Fibroblast of mammary gland (primary cell): ENCODE data around the gene MARF1.

Experiments
- DNase-seq: peaks from one replicate; pipeline ENCODE4 v3.0.0-alpha.2; 2010; ENCODE audit warnings: low read depth
- H3K4me3 ChIP-seq: 2 replicates; pipeline ENCODE4 v1.5.1; 2011; ENCODE audit warnings: low read depth, mild to moderate bottlenecking, low read length, moderate library complexity; ENCODE audit not compliant: control insufficient read depth
- TF ChIP-seq, protein P1 (sequence below): conservative IDR thresholded peaks from 2 replicates; pipeline ENCODE4 v1.5.1; 2011; ENCODE audit warnings: low read depth, low read length, inconsistent platforms; ENCODE audit not compliant: control insufficient read depth, insufficient read depth

The MARF1 gene

DNA sequence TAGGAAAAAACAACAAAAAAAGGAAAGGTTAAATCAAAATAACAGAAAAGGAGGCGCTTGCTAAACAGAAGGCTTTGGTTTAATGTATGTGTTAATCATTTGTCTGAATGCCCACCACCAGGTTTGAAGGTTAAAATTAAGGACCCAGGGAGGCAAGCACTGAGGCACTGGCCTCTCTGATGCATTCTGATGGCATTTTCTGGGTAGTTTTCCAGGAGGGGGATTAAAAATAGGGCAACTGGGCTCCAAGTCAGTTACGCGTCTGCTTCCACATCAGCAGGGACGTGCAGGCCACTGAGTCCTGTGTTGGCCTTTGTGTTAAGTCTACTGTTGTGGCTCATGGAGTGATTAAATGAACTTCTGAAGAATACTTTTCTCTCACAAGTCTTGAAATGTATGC lies 26.9 kb downstream of the MARF1 start:
- no peak for DNase-seq
- TF ChIP-seq, protein P1, sequence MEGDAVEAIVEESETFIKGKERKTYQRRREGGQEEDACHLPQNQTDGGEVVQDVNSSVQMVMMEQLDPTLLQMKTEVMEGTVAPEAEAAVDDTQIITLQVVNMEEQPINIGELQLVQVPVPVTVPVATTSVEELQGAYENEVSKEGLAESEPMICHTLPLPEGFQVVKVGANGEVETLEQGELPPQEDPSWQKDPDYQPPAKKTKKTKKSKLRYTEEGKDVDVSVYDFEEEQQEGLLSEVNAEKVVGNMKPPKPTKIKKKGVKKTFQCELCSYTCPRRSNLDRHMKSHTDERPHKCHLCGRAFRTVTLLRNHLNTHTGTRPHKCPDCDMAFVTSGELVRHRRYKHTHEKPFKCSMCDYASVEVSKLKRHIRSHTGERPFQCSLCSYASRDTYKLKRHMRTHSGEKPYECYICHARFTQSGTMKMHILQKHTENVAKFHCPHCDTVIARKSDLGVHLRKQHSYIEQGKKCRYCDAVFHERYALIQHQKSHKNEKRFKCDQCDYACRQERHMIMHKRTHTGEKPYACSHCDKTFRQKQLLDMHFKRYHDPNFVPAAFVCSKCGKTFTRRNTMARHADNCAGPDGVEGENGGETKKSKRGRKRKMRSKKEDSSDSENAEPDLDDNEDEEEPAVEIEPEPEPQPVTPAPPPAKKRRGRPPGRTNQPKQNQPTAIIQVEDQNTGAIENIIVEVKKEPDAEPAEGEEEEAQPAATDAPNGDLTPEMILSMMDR, result no peak
- H3K4me3 ChIP-seq, result no peak overlapping the region

DNA sequence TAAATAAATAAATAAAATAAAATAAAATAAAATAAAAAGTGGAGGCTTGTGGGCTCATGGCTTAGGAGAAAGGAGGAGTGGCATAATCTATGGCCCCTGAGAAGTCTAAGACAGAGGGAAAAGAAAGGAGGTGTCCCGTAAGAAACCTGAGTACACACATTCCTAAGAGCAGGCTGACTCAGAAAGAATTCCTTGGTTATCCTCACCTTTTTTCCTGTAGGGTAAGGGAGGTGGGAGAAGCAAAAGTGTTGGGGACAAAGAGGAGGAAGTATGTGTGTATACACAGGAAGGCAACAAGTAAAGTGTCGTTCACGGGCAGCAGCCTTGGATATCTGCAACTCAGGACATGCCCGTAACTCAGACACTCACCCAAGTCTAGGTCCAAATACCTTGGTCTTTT lies 29.3 kb downstream of the MARF1 start:
- no peak for DNase-seq
- TF ChIP-seq, protein P1, result no peak

DNA sequence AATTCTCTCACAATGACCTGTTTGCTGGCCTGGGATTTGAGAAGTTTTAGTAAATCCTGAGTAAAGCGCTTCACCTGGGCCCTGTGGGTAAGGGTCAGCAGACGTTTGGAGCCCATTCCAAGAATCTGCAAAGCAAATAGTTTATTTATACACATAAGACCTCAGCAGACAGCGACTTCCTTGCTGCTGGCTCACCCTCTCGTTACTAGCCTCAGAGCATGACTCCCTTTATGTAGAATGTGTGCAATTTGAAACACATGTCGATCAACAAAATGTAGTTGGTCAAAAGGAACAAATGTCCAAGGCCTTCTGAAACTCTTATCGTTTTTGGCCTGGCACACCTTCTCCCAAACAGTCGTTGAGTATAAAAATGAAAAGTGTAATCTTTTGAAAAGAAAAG lies 31.3 kb downstream of the MARF1 start:
- TF ChIP-seq, protein P1, result no peak
- H3K4me3 ChIP-seq, result no peak overlapping the region
- peak; percentile 53 for DNase-seq

More for the DNA sequence above, 29.3 kb downstream of the MARF1 start:
- no peak overlapping the region for H3K4me3 ChIP-seq

DNA sequence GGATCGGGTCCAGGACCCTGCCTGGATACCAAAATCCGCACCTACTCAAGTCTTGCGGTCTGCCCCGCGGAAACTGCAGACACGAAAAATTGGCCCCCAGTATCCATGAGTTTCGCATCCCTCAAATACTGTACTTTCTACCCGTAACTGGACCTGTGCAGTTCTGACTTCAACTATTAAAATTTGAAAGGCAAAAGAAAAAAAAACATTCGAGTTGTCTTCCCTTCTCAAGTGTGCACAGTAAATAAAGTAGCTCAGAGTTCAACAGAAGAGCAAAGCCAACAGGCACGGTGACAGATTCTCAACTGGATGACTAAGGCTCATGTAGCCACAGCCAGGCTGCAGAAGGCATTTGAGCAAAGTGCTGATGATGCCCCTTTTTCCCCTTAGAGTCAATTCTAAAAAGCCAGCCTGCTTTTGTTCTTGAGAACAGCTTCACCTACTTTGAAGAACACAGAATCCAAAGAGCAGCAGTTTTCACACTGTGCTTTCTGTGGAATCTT lies 32.5 kb downstream of the MARF1 start:
- TF ChIP-seq, protein P1, result no peak
- DNase-seq, result peak; percentile 70
- H3K4me3 ChIP-seq, result no peak overlapping the region

DNA sequence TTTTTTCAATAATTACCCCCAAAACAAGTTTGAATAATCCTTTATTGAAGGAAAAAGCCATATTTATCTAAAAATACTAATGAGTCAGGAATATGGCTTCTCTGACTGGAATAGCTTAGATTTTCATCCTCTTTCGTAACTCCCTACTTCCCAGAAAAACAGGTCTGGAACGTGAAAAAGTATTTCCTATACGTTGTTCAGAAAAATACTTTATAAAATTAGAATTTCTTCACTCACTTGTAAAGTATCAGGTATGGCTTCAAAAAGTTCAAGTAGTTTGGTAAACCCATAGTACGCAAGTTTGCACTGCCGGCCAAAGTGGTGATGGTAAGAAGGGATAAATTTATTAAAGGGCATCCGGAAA lies 33.7 kb downstream of the MARF1 start:
- H3K4me3 ChIP-seq, result no peak overlapping the region
- no peak for DNase-seq
- TF ChIP-seq, protein P1, result no peak

DNA sequence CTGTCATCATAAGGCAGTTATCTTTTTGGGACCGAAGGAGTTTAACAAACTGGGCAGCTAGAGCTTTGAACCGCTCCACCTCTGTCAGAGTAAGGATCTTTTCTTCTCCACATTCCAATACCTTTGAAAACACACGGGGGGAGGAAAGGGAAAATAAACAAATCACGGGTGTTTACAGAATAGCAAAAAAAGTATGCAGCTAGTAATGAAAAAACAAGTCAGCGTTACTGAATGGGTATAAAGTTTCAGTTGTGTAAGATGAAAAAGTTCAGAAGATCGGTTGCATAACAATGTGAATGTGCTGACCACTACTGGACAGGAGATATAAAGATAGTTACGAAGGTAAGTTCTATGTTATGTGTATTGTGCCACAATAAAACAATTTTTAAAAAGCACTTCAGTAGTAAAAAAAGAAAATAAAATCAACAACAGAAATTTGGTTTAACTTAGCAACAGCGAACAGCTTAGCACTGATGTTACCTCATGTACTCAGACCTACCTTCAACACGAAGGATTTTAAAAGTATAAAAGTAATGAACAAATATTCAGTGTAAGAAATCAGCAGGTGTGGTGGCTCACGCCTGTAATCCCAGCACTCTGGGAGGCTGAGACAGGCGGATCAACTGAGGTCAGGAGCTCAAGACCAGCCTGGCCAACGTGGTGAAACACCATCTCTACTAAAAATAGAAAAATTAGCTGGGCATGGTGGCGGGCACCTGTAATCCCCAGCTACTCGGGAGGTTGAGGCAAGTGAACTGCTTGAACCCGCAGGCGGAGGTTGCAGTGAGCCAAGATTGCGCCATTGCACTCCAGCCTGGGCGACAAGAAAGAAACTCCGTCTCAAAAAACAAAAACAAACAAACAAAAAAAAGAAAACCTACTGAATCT lies 34.3 kb downstream of the MARF1 start:
- TF ChIP-seq, protein P1, result no peak
- peak; percentile 14 for DNase-seq
- H3K4me3 ChIP-seq, result no peak overlapping the region
